Measurements from ENCODE around the gene RFX3.

The RFX3 gene

GRCh38 chr9:3361689-3362392, 164.0 kb downstream of the RFX3 start:
- Histone ChIP-seq H3K14ac (ENCODE audit: low read length) (no peak overlapping the region), H2BK5ac (ENCODE audit: low read length) (no peak overlapping the region), H3K9ac (ENCODE audit: low read depth, low read length, poor library complexity) (no peak overlapping the region), H2AK5ac (ENCODE audit: low read depth, low read length) (no peak overlapping the region), H3K36me3 (replicated peaks in 1 of 2; ENCODE audit: control insufficient read depth in 2 of 2, insufficient read depth in 2 of 2, low read length in 2 of 2) (peaks cover 0 to 14% of the 10 kb centered on the region in 2 donors), H4K8ac (ENCODE audit: low read depth, low read length) (no peak overlapping the region), H2BK120ac (ENCODE audit: low read depth, low read length) (no peak overlapping the region), H4K91ac (ENCODE audit: low read depth, low read length, poor library complexity) (no peak overlapping the region), H2BK15ac (ENCODE audit: low read length) (no peak overlapping the region), H2AFZ (ENCODE audit: low read length) (no peak overlapping the region), H3K18ac (ENCODE audit: low read length) (no peak overlapping the region), H3K23ac (ENCODE audit: low read depth, low read length, poor library complexity) (no peak overlapping the region), H3K27me3 (ENCODE audit: control insufficient read depth in 3 of 3, insufficient read depth in 3 of 3, low read depth in 1 of 3, low read length in 3 of 3) (no peaks in the 10 kb centered on the region), H3K4me2 (ENCODE audit: insufficient read depth, low read length, poor library complexity, severe bottlenecking) (no peak overlapping the region), H3K4ac (ENCODE audit: low read length) (no peak overlapping the region), H2BK12ac (ENCODE audit: low read length) (no peak overlapping the region), H3K4me3 (ENCODE audit: low read length in 2 of 2) (no peak overlapping the region), H3K79me1 (ENCODE audit: low read depth, low read length) (peaks cover 2% of the 10 kb centered on the region), H3K9me3 (replicated peaks in 1 of 2; ENCODE audit: control insufficient read depth in 2 of 2, insufficient read depth in 1 of 2, low read depth in 1 of 2, low read length in 2 of 2) (no peaks in the 10 kb centered on the region), H3K4me1 (ENCODE audit: control insufficient read depth in 2 of 2, insufficient read depth in 1 of 2, low read depth in 1 of 2, low read length in 2 of 2) (no peaks in the 10 kb centered on the region), H3K27ac (replicated peaks; ENCODE audit: low read length) (no peak overlapping the region)
- WGBS, 2 donors (ENCODE audit: extremely low coverage in 2 of 2, insufficient read length in 2 of 2, insufficient replicate concordance in 1 of 2) = no CpG with 5 or more reads among the region's 2 CpGs
- no peak for DNase-seq (ENCODE audit: low spot score)

- H3K9ac ChIP-seq (ENCODE audit: low read depth, low read length, poor library complexity) = no peak overlapping the region
- H3K27ac ChIP-seq (replicated peaks; ENCODE audit: low read length) = no peak overlapping the region
- H3K4me1 ChIP-seq (ENCODE audit: control insufficient read depth in 2 of 2, insufficient read depth in 1 of 2, low read depth in 1 of 2, low read length in 2 of 2) = no peaks in the 10 kb centered on the region
- no peak for DNase-seq (ENCODE audit: low spot score)
- no peak overlapping the region for H2AK5ac ChIP-seq (ENCODE audit: low read depth, low read length)
- no peak overlapping the region for H2BK12ac ChIP-seq (ENCODE audit: low read length)
- no peak overlapping the region for H3K23ac ChIP-seq (ENCODE audit: low read depth, low read length, poor library complexity)
- no peaks in the 10 kb centered on the region for H3K9me3 ChIP-seq (replicated peaks in 1 of 2; ENCODE audit: control insufficient read depth in 2 of 2, insufficient read depth in 1 of 2, low read depth in 1 of 2, low read length in 2 of 2)
- H2BK120ac ChIP-seq (ENCODE audit: low read depth, low read length) = no peak overlapping the region
- H3K14ac ChIP-seq (ENCODE audit: low read length) = no peak overlapping the region
- no peak overlapping the region for H4K8ac ChIP-seq (ENCODE audit: low read depth, low read length)
- no peak overlapping the region for H2BK5ac ChIP-seq (ENCODE audit: low read length)
- no CpG with 5 or more reads among the region's 4 CpGs for WGBS, 2 donors (ENCODE audit: extremely low coverage in 2 of 2, insufficient read length in 2 of 2, insufficient replicate concordance in 1 of 2)
- peaks cover 2% of the 10 kb centered on the region for H3K79me1 ChIP-seq (ENCODE audit: low read depth, low read length)
- H3K4me2 ChIP-seq (ENCODE audit: insufficient read depth, low read length, poor library complexity, severe bottlenecking) = no peak overlapping the region
- H3K27me3 ChIP-seq (ENCODE audit: control insufficient read depth in 3 of 3, insufficient read depth in 3 of 3, low read depth in 1 of 3, low read length in 3 of 3) = no peaks in the 10 kb centered on the region
- H2AFZ ChIP-seq (ENCODE audit: low read length) = no peak overlapping the region
- no peak overlapping the region for H2BK15ac ChIP-seq (ENCODE audit: low read length)
- H4K91ac ChIP-seq (ENCODE audit: low read depth, low read length, poor library complexity) = no peak overlapping the region
- no peak overlapping the region for H3K18ac ChIP-seq (ENCODE audit: low read length)
- no peak overlapping the region for H3K4me3 ChIP-seq (ENCODE audit: low read length in 2 of 2)
- H3K4ac ChIP-seq (ENCODE audit: low read length) = no peak overlapping the region
- H3K36me3 ChIP-seq (replicated peaks in 1 of 2; ENCODE audit: control insufficient read depth in 2 of 2, insufficient read depth in 2 of 2, low read length in 2 of 2) = peaks cover 0 to 14% of the 10 kb centered on the region in 2 donors
Observed at GRCh38 chr9:3361116-3361515, 164.7 kb downstream of the RFX3 start.

GRCh38 chr9:3360245-3360644, 165.6 kb downstream of the RFX3 start:
- no peak for DNase-seq (ENCODE audit: low spot score)
- Histone ChIP-seq H3K9ac (ENCODE audit: low read depth, low read length, poor library complexity) (no peak overlapping the region), H4K91ac (ENCODE audit: low read depth, low read length, poor library complexity) (no peak overlapping the region), H3K4me1 (ENCODE audit: control insufficient read depth in 2 of 2, insufficient read depth in 1 of 2, low read depth in 1 of 2, low read length in 2 of 2) (no peaks in the 10 kb centered on the region), H3K27ac (replicated peaks; ENCODE audit: low read length) (no peak overlapping the region), H3K18ac (ENCODE audit: low read length) (no peak overlapping the region), H3K79me1 (ENCODE audit: low read depth, low read length) (no peaks in the 10 kb centered on the region), H2AFZ (ENCODE audit: low read length) (no peak overlapping the region), H3K36me3 (replicated peaks in 1 of 2; ENCODE audit: control insufficient read depth in 2 of 2, insufficient read depth in 2 of 2, low read length in 2 of 2) (peaks cover 0 to 14% of the 10 kb centered on the region in 2 donors), H2BK120ac (ENCODE audit: low read depth, low read length) (no peak overlapping the region), H3K23ac (ENCODE audit: low read depth, low read length, poor library complexity) (no peak overlapping the region), H4K8ac (ENCODE audit: low read depth, low read length) (no peak overlapping the region), H3K27me3 (ENCODE audit: control insufficient read depth in 3 of 3, insufficient read depth in 3 of 3, low read depth in 1 of 3, low read length in 3 of 3) (no peaks in the 10 kb centered on the region), H3K4me2 (ENCODE audit: insufficient read depth, low read length, poor library complexity, severe bottlenecking) (no peak overlapping the region), H2BK5ac (ENCODE audit: low read length) (no peak overlapping the region), H2BK15ac (ENCODE audit: low read length) (no peak overlapping the region), H3K14ac (ENCODE audit: low read length) (no peak overlapping the region), H3K4me3 (ENCODE audit: low read length in 2 of 2) (no peak overlapping the region), H2BK12ac (ENCODE audit: low read length) (no peak overlapping the region), H3K4ac (ENCODE audit: low read length) (no peak overlapping the region), H2AK5ac (ENCODE audit: low read depth, low read length) (no peak overlapping the region), H3K9me3 (replicated peaks in 1 of 2; ENCODE audit: control insufficient read depth in 2 of 2, insufficient read depth in 1 of 2, low read depth in 1 of 2, low read length in 2 of 2) (peaks cover 0 to under 1% of the 10 kb centered on the region in 2 donors)

GRCh38 chr9:3359778-3360177, 166.0 kb downstream of the RFX3 start:
- Histone ChIP-seq H3K9me3 (replicated peaks in 1 of 2; ENCODE audit: control insufficient read depth in 2 of 2, insufficient read depth in 1 of 2, low read depth in 1 of 2, low read length in 2 of 2) (peaks cover 0 to 4% of the 10 kb centered on the region in 2 donors), H4K91ac (ENCODE audit: low read depth, low read length, poor library complexity) (no peak overlapping the region), H3K18ac (ENCODE audit: low read length) (no peak overlapping the region), H4K8ac (ENCODE audit: low read depth, low read length) (no peak overlapping the region), H2BK15ac (ENCODE audit: low read length) (no peak overlapping the region), H3K14ac (ENCODE audit: low read length) (no peak overlapping the region), H3K4me2 (ENCODE audit: insufficient read depth, low read length, poor library complexity, severe bottlenecking) (no peak overlapping the region), H3K27ac (replicated peaks; ENCODE audit: low read length) (no peak overlapping the region), H3K4ac (ENCODE audit: low read length) (no peak overlapping the region), H3K36me3 (replicated peaks in 1 of 2; ENCODE audit: control insufficient read depth in 2 of 2, insufficient read depth in 2 of 2, low read length in 2 of 2) (peaks cover 0 to 14% of the 10 kb centered on the region in 2 donors), H3K4me3 (ENCODE audit: low read length in 2 of 2) (no peak overlapping the region), H2BK120ac (ENCODE audit: low read depth, low read length) (no peak overlapping the region), H3K4me1 (ENCODE audit: control insufficient read depth in 2 of 2, insufficient read depth in 1 of 2, low read depth in 1 of 2, low read length in 2 of 2) (no peaks in the 10 kb centered on the region), H2BK12ac (ENCODE audit: low read length) (no peak overlapping the region), H2AK5ac (ENCODE audit: low read depth, low read length) (no peak overlapping the region), H2AFZ (ENCODE audit: low read length) (no peak overlapping the region), H3K23ac (ENCODE audit: low read depth, low read length, poor library complexity) (no peak overlapping the region), H2BK5ac (ENCODE audit: low read length) (no peak overlapping the region), H3K9ac (ENCODE audit: low read depth, low read length, poor library complexity) (no peak overlapping the region), H3K27me3 (ENCODE audit: control insufficient read depth in 3 of 3, insufficient read depth in 3 of 3, low read depth in 1 of 3, low read length in 3 of 3) (no peaks in the 10 kb centered on the region), H3K79me1 (ENCODE audit: low read depth, low read length) (no peaks in the 10 kb centered on the region)
- WGBS, 2 donors (ENCODE audit: extremely low coverage in 2 of 2, insufficient read length in 2 of 2, insufficient replicate concordance in 1 of 2) = no CpG with 5 or more reads among the region's 1 CpG
- DNase-seq (ENCODE audit: low spot score) = no peak
